Measurements from ENCODE around the gene MMS19.
A peak's percentile ranks its signal among the peaks of the same experiment; 100 is the strongest.
"Not testable (repeated sequence)": the region's sequence is repeated elsewhere in the genome, so short reads cannot be mapped to it uniquely, and the experiment has no call there.

MMS19 gene

DNA sequence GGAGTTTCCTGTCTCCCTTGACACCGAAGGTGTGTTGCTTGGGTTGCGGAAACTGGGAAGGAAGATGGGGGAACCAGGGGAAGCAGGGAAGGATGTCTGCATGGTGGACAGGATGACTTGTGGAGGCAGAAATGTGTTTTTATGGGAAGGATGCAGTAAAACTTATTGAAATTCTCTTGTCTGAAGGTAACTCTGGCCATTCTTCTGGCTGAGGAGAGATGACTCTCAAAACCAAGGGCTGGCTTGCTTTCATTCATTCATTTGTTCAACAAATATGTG, 2.0 kb upstream of the MMS19 start:
- no peak for DNase-seq (ENCODE audit: low spot score)

DNA sequence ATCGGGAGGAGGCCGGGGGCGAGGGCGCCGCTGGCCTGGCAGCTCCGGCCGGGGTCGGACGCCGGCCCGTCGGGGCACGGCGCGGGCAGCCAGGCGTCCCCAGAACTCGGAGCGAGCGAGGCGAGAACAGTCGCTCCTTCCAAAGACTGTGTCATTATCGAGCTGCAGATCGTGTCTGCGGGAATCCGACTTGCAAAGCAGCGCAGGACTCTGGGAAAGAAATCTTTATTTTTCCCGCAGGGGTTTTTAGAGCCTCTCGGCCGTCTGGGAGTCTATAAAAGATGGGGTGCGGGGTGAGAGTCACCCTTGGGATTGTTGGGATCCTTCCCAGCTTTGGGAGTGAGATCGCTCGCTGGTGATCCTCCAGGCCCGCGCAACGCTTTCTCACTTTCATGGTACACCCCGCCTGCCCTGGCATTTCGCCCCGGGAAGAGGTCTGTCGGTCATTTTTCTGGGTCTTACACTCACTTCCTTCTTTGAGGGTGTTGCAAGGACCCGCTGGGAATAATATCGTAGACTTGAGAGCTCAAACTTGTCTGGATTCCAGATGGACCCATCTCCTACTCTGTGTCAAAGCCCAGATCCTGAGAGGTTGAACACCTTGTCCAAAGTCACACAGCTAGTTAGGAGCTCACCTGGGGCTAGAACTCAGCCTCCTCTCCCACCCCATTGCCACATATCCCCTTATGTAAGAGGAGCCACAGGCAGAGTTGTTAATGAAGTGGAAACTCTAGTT, 1.5 kb upstream of the MMS19 start:
- peak; percentile 48 for DNase-seq (ENCODE audit: low spot score)

DNA sequence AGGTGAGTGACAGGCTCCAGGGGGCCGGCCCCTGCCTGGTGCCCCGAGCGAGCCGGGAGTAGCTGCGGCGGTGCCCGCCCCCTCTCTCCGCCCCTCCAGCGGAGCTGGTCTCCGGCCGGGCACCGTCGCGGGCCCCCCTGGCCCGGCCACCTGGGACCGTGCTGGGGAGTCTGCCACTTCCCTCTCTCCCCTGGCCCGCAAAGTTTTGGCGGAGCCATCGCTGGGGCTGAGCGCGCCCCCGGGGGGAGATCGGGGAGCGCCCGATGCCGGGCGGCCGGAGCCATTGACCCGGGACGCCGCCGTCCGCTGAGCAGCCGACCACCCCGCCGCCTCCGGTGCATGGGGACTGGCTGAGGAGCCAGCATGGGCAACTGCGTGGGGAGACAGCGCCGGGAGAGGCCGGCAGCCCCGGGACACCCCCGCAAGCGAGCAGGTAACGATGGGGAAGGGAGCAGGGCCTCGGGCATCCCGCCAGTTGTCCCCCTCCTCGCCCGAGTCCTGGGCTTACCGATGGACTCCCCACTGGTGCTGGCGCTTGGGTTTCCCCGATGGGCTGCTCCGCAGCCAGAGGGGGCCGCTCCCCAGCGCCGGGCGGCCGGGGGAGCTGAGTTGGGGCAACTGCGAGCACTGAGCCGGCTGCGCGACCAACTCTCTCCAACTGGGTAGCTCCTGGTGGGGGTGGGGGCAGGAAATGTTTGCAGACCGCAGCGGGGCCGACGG, 779 bp upstream of the MMS19 start, which contains the start of gene UBTD1:
UBTD1 (plus strand) TSS at position 84 of the 720 bp plus-strand sequence; CDS start at position 364, 280 bp downstream.
- peak; percentile 64 for DNase-seq (ENCODE audit: low spot score)

DNA sequence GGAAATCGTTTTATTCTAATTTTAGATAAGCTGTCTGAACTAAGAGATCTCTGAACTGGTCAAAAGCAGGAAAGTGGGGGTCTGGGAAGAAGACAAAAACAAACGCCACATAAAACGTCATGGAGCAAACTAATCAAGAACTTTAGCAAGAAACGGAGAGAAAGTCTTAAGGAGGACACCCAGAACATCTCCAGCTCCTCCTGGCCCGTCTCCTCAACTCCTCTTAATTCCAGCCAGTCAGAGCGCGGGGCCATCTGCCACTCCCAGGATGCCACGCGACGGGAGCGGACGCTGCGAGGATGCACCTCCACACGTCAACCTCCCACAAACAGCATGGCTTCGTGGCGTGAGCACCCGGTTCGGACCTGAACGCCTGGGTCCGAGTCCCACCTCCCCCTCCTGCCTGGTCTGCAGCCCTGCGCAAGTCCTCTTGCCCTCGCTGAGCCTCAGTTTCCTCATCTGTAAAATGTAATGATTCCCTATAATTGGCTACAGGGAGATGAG, 598 bp downstream of the MMS19 start:
- DNase-seq (ENCODE audit: low spot score) = peak; percentile 71

DNA sequence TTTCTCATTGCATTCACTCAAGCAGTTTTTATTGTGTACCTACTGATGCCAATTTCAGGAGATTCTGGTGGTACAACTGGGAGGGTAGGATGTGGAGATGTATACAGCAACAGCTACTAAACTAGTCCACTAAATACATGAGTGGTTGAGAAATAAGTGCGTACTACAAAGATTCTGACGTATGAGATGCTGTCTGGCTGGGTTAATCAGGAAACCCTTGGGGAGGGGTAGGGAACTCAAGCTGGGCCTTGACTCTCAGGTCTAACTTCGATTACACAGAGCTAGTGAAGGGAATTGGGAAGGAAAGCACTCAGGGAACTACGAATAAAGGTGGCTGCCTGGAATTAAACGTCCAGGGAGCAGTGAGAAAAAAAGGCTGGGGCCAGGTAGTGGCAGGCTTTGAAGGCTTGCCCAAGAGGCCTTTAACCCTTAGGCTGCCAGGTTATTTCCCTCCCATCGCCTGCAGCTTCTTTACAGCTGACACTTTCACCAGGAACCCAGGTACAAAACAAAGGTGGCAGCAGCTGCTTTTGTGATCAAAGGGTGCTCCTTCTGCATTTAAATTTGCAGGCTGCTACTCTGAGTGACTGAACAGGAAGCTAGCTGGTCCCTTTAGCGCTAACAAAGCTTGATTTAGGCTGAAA, 3.2 kb downstream of the MMS19 start:
- no peak for DNase-seq (ENCODE audit: low spot score)

DNA sequence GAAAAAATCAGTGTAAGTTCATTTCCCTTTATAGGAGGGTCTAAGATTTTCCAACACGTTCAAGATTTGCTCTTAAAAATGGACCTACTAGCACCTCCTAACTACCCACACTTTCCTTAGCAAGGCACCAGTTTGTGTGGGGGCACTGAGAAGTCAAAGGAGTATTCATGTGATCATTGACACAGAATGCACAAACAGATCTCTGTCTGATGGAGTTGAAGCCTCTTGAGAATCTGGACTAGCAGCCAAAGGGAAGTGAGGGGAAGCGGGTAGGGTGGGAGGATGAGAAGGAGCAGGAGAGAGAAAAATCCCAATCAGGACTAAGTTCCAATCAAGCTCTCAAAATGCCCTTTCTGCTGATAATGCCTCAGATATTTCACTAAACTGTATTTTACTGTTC, 4.1 kb downstream of the MMS19 start:
- peak; percentile 90 for DNase-seq (ENCODE audit: low spot score)

DNA sequence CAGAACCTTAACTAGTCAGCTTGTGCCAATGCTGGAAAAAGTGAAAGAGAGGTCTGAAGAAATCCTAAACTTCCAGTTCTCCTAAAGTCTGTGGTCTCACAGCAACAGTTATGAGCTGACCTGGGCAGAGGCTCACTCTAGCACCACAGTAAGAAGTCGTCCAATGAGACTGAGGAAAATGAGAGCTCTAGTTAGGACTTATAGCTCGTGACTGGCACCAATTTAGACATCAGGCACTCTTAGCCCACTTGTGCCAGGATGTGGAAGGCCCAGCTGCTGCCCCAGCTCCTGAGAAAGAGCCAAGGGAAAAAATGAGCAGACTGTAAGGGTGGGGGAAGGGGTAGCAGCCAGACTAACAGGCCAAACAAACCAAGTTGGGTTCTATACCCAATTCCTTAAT, 7.6 kb downstream of the MMS19 start:
- DNase-seq (ENCODE audit: low spot score) = peak; percentile 85

DNA sequence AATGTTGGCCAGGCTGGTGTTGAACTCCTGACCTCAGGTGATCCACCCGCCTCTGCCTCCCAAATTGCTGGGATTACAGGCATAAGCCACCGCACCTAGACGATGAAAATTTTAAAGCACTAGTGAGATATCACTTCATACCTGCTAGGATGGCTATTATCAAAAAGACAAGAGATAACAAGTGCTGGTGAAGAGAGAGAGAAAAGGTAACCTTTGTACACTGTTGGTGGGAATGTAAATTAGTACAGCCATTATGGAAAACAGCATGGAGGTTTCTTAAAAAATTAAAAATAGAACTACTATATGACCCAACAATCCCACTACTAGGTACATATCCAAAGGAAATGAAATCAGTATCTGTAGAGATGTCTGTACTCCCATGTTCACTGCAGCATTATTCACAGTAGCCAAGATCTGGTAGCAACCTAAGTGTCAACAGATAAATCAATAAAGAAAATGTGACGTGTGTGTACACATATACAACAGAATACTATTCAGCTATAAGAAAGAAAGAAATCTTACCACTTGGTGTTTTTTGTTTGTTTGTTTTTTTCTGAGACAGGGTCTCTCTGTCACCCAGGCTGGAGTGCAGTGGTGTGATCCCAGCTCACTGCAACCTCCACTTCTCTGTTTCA, 12.5 kb downstream of the MMS19 start:
- DNase-seq (ENCODE audit: low spot score) = no peak

DNA sequence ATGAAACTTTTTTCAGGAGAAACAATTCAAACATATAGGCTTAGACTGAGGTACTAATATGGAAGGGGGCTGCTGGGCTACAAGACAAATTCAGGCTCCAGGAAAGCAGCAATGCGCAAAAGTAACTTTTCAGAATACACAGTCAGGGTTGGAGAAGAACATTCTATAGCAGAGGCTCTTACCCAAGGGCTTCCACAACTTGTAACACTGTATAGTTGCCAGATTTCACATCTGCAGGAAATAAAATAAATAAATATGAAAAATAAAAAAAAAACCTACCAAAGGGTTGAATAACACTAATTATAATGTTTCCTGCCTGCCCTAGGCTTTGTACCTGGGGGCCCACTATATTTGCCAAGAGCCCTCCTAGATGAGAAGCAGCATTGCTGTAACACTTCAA, 14.3 kb downstream of the MMS19 start:
- DNase-seq (ENCODE audit: low spot score) = no peak

DNA sequence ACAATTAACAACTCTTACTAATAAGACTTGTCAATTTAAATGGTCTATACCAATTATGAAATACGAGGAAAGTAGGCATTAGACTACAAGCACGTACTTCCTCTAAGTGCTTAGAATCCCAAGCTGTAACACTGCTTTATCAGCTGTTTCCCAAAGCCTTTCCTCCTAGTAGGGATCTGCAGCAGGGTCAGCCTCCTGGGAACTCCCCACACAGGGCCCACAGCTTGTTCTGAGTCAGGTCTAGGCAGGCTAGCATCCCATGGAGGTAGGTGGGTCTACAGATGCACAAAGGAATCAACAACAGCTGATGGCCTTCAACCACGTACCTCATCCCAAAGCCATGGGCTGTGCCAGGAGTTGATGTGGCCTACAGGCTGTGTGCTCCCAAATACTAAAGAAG, 14.7 kb downstream of the MMS19 start:
- no peak for DNase-seq (ENCODE audit: low spot score)

DNA sequence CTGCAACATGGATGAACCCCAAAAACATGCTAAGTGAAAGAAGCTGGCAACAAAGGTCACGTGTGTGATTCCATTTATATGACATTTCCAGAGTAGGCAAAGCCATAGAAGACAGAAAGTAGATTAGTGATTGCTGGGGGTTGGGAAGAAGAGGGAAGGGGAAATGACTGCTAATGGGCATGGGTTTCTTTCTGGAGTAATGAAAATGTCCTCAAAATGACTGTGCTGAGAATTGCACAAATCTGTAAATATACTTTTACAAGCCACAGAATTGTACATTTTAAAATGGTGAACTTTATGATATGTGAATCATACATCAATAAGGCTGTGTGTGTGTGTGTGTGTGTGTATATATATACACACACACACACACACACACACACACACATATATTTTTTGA, 15.8 kb downstream of the MMS19 start:
- no peak for DNase-seq (ENCODE audit: low spot score)

DNA sequence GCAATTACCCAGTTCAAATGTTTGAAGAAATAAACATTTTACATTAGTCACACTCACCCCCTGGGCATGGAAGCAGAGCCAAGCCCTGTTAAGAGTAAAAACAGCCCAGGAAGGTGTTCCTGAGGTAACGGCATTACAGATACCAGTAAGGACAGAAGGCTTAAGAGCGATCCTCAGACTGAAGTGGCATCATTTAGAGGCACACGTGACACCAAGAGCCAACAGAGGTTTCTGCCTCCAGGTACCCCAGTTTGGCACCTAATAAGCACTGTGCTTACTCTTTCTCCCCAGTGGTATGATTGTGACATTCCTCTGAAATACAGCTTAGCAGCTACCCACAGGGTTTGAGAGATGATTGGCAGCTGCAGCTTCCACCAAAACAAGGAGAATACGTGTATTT, 17.2 kb downstream of the MMS19 start:
- no peak for DNase-seq (ENCODE audit: low spot score)

DNA sequence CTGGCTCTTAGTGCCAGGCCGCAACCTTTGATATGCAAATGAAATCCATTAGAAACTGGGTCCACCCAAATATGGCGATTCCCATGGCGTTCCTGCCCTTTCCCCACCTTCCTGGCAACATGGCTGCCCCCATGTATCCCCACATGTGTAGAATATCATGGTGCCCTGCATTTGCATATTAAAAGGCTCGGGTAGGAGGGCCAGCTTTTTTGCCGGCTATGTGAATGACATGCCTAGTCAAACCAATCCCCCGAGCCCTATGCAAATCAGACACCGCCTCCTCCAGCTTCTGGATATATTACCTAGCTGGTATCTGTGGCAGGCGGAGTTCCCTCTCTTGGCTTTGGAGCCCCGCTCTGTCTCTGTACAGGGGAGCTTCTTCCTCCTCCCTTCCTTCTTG, 18.3 kb downstream of the MMS19 start:
- no peak for DNase-seq (ENCODE audit: low spot score)

DNA sequence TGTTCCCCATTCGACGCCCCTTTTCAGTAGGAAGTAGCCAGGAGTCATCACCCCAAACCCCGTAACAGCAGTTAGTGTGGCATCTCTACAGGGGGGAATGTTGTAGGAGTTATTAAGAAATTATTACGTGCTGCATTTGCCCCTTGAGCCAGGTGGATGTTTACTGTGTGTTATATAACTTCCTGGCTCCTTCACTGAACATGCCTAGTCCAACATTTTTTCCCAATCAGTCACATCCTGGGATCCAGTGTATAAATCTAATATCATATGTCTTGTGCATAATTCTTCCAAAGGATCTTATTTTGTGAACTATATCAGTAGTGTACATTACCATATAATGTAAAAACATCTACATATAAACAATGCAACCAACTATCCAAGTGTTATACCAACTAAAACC, 18.8 kb downstream of the MMS19 start:
- not testable (repeated sequence) for DNase-seq (ENCODE audit: low spot score)

DNA sequence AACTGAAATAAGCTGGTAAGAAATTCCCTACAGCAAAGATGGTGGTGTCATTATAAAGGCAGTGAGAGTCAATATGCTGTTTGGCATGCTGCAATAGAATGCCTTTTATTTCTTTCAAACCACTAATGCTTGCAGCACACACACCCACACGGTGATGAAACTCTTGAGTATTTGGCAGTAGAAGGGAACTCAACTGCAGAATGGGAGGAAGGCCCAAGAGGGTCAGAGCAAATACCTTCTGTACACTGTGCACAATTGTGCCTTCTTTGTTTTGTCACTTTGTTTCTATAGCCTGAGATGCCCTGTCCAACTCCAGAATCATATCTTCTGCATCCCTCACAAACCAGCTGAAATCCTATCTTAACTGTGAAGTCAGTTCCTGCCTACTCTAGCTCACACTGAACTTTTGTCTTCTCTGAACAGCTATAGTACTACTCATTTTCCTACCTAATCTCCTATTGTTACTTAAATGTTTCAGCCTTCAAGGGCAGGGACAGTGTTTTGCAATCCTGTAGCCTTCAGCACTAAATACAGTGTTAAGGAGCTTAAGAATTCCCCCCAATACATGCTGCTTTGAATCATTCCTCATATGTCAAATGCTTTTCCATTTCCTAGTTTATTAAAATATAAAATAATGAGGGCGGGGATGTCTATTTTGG, 22.2 kb downstream of the MMS19 start:
- DNase-seq (ENCODE audit: low spot score) = no peak

DNA sequence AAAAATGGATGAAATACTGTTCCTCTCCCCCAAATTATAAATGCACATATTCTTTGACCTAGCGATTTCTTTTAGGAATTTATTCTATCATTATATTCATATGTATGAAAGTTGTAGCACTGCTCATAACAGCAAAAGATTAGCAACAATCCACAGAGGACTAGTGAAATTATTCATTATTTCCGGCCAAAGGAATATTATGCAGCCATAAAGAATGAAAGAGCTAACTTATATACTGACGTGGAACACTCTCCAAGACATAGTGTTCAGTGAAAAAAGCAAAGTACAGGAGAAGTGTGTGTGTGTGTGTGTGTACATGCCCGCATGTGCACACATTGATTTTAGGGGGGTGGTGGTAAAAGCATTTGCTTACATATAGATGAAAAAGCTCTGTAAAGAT, 23.3 kb downstream of the MMS19 start:
- no peak for DNase-seq (ENCODE audit: low spot score)

DNA sequence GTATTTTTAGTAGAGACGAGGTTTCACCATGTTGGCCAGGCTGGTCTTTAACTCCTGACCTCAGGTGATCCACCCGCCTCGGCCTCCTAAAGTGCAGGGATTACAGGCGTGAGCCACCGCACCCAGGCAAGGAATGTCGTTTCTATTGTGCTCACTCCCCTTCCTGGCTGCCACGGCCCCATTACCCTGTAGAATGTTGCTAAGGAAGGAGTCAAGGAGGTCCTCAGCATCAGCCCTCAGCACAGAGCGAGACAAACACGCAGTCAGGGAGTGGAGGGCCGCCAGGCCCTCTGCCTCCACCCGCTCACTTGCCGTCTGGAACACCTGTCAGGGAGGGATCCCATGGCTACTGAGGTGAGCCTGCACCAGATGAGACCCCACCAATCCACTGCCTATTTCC, 29.4 kb downstream of the MMS19 start:
- DNase-seq (ENCODE audit: low spot score) = not testable (repeated sequence)

DNA sequence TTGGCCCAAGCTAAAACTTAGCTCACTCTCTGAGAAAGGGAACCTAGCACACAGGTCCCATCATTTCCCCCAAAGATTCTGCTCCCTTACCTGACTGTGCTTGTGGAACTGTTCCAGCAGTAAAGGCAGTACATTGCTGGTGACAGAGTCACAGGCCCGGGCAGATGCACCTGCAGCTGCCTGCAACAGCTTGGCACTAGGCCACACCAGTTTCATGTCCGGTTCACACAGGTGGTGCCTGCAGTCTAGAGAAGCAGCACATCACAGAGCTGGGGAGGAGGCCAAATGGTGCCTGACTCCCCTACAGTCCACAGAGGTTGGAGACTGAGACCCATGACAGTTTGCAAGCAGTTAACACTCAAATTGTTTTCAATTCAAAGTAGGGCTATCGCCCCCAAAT, 30.1 kb downstream of the MMS19 start:
- DNase-seq (ENCODE audit: low spot score) = no peak

DNA sequence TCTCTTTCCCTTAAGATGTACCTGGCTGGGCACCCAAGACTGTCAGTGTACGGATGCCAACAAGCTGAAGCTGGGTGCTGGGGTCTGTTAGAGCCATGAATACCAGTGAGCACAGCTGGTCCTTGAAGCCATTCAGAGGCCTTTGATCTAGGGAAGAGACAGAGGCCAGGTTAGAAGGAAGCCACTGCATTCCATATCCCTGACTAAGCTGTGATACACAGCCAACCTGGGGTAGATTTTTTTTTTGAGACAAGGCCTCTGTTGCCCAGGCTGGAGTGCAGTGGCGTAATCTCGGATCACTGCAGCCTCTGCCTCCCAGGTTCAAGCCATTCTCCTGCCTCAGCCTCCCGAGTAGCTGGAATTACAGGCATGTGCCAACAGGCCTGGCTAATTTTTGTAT, 31.5 kb downstream of the MMS19 start:
- no peak for DNase-seq (ENCODE audit: low spot score)

DNA sequence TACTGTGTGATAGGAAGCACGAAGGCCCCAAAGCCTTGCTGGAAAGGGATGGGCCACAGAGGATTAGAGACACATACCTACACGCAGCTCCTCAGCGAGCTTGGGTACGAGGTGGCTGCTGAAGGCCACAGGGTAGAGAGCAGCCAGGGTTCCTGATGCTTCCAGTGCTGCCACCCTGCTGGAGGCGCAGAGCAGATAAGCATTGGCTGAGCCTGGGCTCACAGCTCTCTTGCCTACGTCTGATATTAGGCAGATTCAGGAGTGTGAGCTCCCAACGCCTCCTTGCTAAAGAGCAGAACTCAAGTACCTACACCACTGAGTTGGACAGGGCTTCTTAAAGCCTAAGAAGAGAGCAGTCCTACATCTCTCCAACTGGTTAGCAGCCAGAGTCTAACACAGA, 32.2 kb downstream of the MMS19 start:
- DNase-seq (ENCODE audit: low spot score) = no peak

DNA sequence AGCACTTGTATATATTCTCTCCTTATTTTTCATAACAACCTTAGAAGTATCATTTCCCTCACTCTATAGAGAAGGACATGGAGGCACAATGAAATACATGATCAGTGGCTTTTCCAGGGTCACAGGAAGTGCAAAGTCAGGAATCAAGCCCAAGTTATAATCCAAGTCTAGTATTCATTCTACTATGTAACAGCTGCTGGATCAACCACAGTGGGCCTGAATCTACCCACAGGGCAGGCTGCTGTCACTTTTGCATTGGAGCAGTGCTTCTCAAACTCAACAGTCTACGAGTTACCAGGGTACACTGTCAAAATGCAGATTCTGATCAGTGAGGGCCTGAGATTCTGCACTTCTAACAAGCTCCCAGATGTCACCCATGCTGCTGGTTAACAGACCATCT, 34.0 kb downstream of the MMS19 start:
- DNase-seq (ENCODE audit: low spot score) = no peak
